GM19463 (cell line): ENCODE results near the gene EDC4.
"Not testable (repeated sequence)": the region's sequence is repeated elsewhere in the genome, so short reads cannot be mapped to it uniquely, and the experiment has no call there.

ENCODE experiments used
- ATAC-seq: cut with Tn5 transposase; IDR thresholded peaks from one replicate; pipeline ENCODE4 v1.9.1; 2021; ENCODE audit warnings: mild to moderate bottlenecking, moderate library complexity; ENCODE audit not compliant: unreplicated experiment

Gene EDC4

GRCh38 chr16:67848118-67848517 is 24.7 kb upstream of the EDC4 start:
- no peak for ATAC-seq

GRCh38 chr16:67853670-67854069 is 19.2 kb upstream of the EDC4 start:
- ATAC-seq = no peak

- no peak for ATAC-seq
Measured at GRCh38 chr16:67855789-67856188, 17.1 kb upstream of the EDC4 start.

- ATAC-seq = no peak
Measured at GRCh38 chr16:67856927-67857546, 15.8 kb upstream of the EDC4 start.

- ATAC-seq = no peak
Measured at GRCh38 chr16:67857547-67858233, 15.2 kb upstream of the EDC4 start.

- no peak for ATAC-seq
Measured at GRCh38 chr16:67858500-67858899, 14.4 kb upstream of the EDC4 start.

- ATAC-seq = no peak
Measured at GRCh38 chr16:67860589-67861398, 12.1 kb upstream of the EDC4 start.

GRCh38 chr16:67861877-67862276 is 11.0 kb upstream of the EDC4 start:
- no peak for ATAC-seq

GRCh38 chr16:67862623-67863583 is 9.9 kb upstream of the EDC4 start:
- ATAC-seq = no peak

GRCh38 chr16:67864044-67864443 is 8.8 kb upstream of the EDC4 start:
- not testable (repeated sequence) for ATAC-seq

- ATAC-seq = no peak
Measured at GRCh38 chr16:67864594-67864993, 8.3 kb upstream of the EDC4 start.

- ATAC-seq = no peak
Measured at GRCh38 chr16:67865318-67865717, 7.5 kb upstream of the EDC4 start.

- no peak for ATAC-seq
Measured at GRCh38 chr16:67868290-67868689, 4.6 kb upstream of the EDC4 start.

- ATAC-seq = no peak
Measured at GRCh38 chr16:67869653-67870052, 3.2 kb upstream of the EDC4 start.

- ATAC-seq = no peak
Measured at GRCh38 chr16:67871256-67871655, 1.6 kb upstream of the EDC4 start.

GRCh38 chr16:67872131-67872630 is 671 bp upstream of the EDC4 start:
- no peak for ATAC-seq

- no peak for ATAC-seq
Measured at GRCh38 chr16:67873435-67874370, 851 bp downstream of the EDC4 start.

GRCh38 chr16:67874372-67874771 is 1.5 kb downstream of the EDC4 start:
- no peak for ATAC-seq

GRCh38 chr16:67877064-67877463 is 4.2 kb downstream of the EDC4 start:
- no peak for ATAC-seq

GRCh38 chr16:67878232-67878631 is 5.4 kb downstream of the EDC4 start:
- no peak for ATAC-seq
